ENCODE data around the gene POU3F1. TPM values are rescaled to one million over a fixed set of nuclear protein-coding genes. Genes with fewer than 3 reads are reported as not detected.

POU3F1 gene
- total and polyA plus RNA-seq, 2 of the 4 experiments (the other 2 are of a cell fraction), result not detected

GRCh38 chr1:38029685-38030511 is 16.7 kb downstream of the POU3F1 start:
- H2AK5ac ChIP-seq (ENCODE audit: low read depth, low read length), result peak overlapping the region; percentile 12; the same call in 1 of the 2 replicates
- no peaks in the 10 kb centered on the region for H4K20me1 ChIP-seq (ENCODE audit: insufficient read depth, low read length)
- no peak overlapping the region; the same call in 1 of the 2 replicates for H3K18ac ChIP-seq (ENCODE audit: low read depth, low read length)
- peak overlapping the region; percentile 53 to 87; a peak in 3 of 4 replicates for H4K8ac ChIP-seq (ENCODE audit: low read depth in 2 of 2, low read length in 2 of 2)
- peak overlapping the region; percentile 58; the same call in 1 of the 2 replicates for H2BK20ac ChIP-seq (ENCODE audit: low read depth, low read length)
- H3K9me3 ChIP-seq (ENCODE audit: control insufficient read depth, insufficient read depth, low read length), result no peaks in the 10 kb centered on the region
- peaks cover 13% of the 10 kb centered on the region for H3K36me3 ChIP-seq (ENCODE audit: control insufficient read depth, insufficient read depth, low read length)
- peak overlapping the region; percentile 27; the same call in 1 of the 2 replicates for H3K27ac ChIP-seq (ENCODE audit: insufficient read depth, low read length)
- no peak overlapping the region for H2BK5ac ChIP-seq (ENCODE audit: low read depth, low read length, poor library complexity, severe bottlenecking)
- intact Hi-C loops (cut with micrococcal nuclease), result loop anchor here (5.0 to 10.0 kb wide), 2 partner anchors 445 to 472 kb away; no protein-coding TSS in a partner anchor
- no peaks in the 10 kb centered on the region for H3K9me1 ChIP-seq (ENCODE audit: insufficient read depth, low read length)
- dilution Hi-C loops (cut with HindIII; ENCODE audit: low sequenced_read_pairs, unreplicated experiment), result no loop called here
- TF ChIP-seq CEBPB (IDR thresholded peaks at IDR 0.05; ENCODE audit: low read depth, low read length) (no peak), FOS (IDR thresholded peaks at IDR 0.05; ENCODE audit: low read depth, low read length) (0 out of 2 replicates have a peak, but pooled peaks have one; percentile 8), RAD21 (IDR thresholded peaks at IDR 0.05; ENCODE audit: low read length) (no peak), MAZ (IDR thresholded peaks at IDR 0.05; ENCODE audit: borderline replicate concordance, low read depth, low read length) (peak; percentile 10; the same call in 1 of the 2 replicates), SMC3 (IDR thresholded peaks at IDR 0.05; ENCODE audit: low read depth, low read length) (no peak), CTCF (conservative IDR thresholded peaks at IDR 0.05; ENCODE audit: low read depth, low read length) (no peak), MAFK (IDR thresholded peaks at IDR 0.05; ENCODE audit: low read depth, low read length) (peak; percentile 98)
- peak overlapping the region; percentile 28; the same call in 1 of the 2 replicates for H3K23ac ChIP-seq (ENCODE audit: low read depth, low read length)
- H4K5ac ChIP-seq (ENCODE audit: low read depth, low read length), result peak overlapping the region; percentile 10; the same call in 1 of the 2 replicates
- peak overlapping the region; percentile 55; the same call in 1 of the 2 replicates for H3K14ac ChIP-seq (replicated peaks; ENCODE audit: low read depth, low read length)
- peak overlapping the region; percentile 48 for H2AK9ac ChIP-seq (replicated peaks; ENCODE audit: low read depth, low read length, poor library complexity)
- H2BK120ac ChIP-seq (ENCODE audit: low read depth, low read length), result peak overlapping the region; percentile 54
- H3K56ac ChIP-seq (ENCODE audit: extremely low read depth, insufficient read depth, low read length), result no peak overlapping the region
- peak overlapping the region; percentile 55; the same call in 1 of the 2 replicates for H4K91ac ChIP-seq (ENCODE audit: insufficient read depth, low read depth, low read length)
- peak overlapping the region; percentile 21; the same call in 1 of the 2 replicates for H3K9ac ChIP-seq (ENCODE audit: low read depth, low read length)
- H3K27me3 ChIP-seq (ENCODE audit: control insufficient read depth, insufficient read depth, low read length), result peaks cover 2% of the 10 kb centered on the region; the same call in 1 of the 2 replicates
- DNase-seq (peak; percentile 62), ATAC-seq (ENCODE audit: low read depth) (peak; percentile 75)
- H2AFZ ChIP-seq (replicated peaks; ENCODE audit: low read length, poor library complexity), result peak overlapping the region; percentile 89
- H3K4ac ChIP-seq (ENCODE audit: low read depth, low read length), result peak overlapping the region; percentile 85
- 0% methylated on average over 1 of the region's 12 CpGs; no CpG with 5 or more reads in 1 of the 2 experiments for WGBS, 2 experiments (ENCODE audit: extremely low coverage in 2 of 2, insufficient read length in 1 of 2)
- no peaks in the 10 kb centered on the region for H3K79me1 ChIP-seq (ENCODE audit: low read depth in 1 of 2, low read length in 2 of 2)
- H3K4me3 ChIP-seq (ENCODE audit: insufficient read depth, low read depth, low read length), result no peak overlapping the region
- no peak overlapping the region; the same call in 2 of the 3 replicates for H2BK15ac ChIP-seq (ENCODE audit: low read depth, low read length)
- no TSS peak for BruUV-seq (replicated peaks)
- POLR2A ChIA-PET (ENCODE audit: unreplicated experiment), result interaction anchor here (0.6 kb wide), 1 partner anchor 790 kb away, joined by 5 read pairs; no protein-coding TSS in a partner anchor
- peak overlapping the region; percentile 40; the same call in 1 of the 2 replicates for H3K4me2 ChIP-seq (ENCODE audit: low read depth, low read length)
- H3K4me1 ChIP-seq (ENCODE audit: control insufficient read depth, insufficient read depth, low read length), result peaks cover 18% of the 10 kb centered on the region; the same call in 1 of the 2 replicates
- CTCF ChIA-PET, result interaction anchor here (0.9 to 1.9 kb wide), 2 partner anchors 42 to 805 kb away, joined by 4 to 5 read pairs; no protein-coding TSS in a partner anchor
- in situ Hi-C loops (cut with MboI; ENCODE audit: low sequenced_read_pairs), result loop anchor here (5.0 kb wide), 1 partner anchor 802 kb away; no protein-coding TSS in a partner anchor
